Cardiac fibroblast (primary cell): ENCODE measurements around the gene CALML3.

Source experiments
- DNase-seq, 2 donors: peaks; one replicate each; pipeline versions ENCODE4 v3.0.0 to v3.0.0-alpha.2; 2010; ENCODE audit warnings: low read depth in 2 of 2
- H3K4me3 ChIP-seq, 2 donors: replicated peaks in 1 of 2; 1 replicate in 1 of 2; 2 replicates in 1 of 2; pipeline ENCODE4 v1.5.1; 2011; ENCODE audit warnings: low read depth in 2 of 2, low read length in 2 of 2, mild to moderate bottlenecking in 2 of 2, moderate library complexity in 1 of 2
- CTCF ChIP-seq: IDR thresholded peaks from one replicate; pipeline ENCODE4 v1.5.1; 2011; ENCODE audit warnings: low read depth, mild to moderate bottlenecking, low read length, inconsistent platforms

Gene CALML3

GRCh38 chr10:5532307-5532605, 7.5 kb downstream of the CALML3 start:
- H3K4me3 ChIP-seq, result no peak overlapping the region
- TF ChIP-seq CTCF, result no peak
- DNase-seq, result no peak

GRCh38 chr10:5532618-5533097, 7.9 kb downstream of the CALML3 start:
- TF ChIP-seq CTCF, result no peak
- H3K4me3 ChIP-seq, result no peak overlapping the region
- DNase-seq, result no peak

- H3K4me3 ChIP-seq, result no peak overlapping the region
- DNase-seq, result no peak
- TF ChIP-seq CTCF, result no peak
These were observed 8.5 kb downstream of the CALML3 start for GRCh38 chr10:5533098-5533731.

GRCh38 chr10:5534051-5534821, 9.5 kb downstream of the CALML3 start:
- no peak overlapping the region for H3K4me3 ChIP-seq
- DNase-seq, result peak; percentile 42 to 55
- TF ChIP-seq CTCF, result no peak

- TF ChIP-seq CTCF, result no peak
- DNase-seq, result peak; percentile 91 to 94
- H3K4me3 ChIP-seq, result no peak overlapping the region
These were observed 10.4 kb downstream of the CALML3 start for GRCh38 chr10:5534880-5535856.

GRCh38 chr10:5536486-5537081, 11.8 kb downstream of the CALML3 start:
- no peak for TF ChIP-seq CTCF
- no peak for DNase-seq
- H3K4me3 ChIP-seq, result no peak overlapping the region
